ENCODE results near the gene RTCA.
"Not testable (repeated sequence)": the region's sequence is repeated elsewhere in the genome, so short reads cannot be mapped to it uniquely, and the experiment has no call there.

The RTCA gene

GRCh38 chr1:100265931-100266740, at the start of gene RTCA:
Gene RTCA, plus strand, starts transcription at chr1:100266216. Its CDS starts 160 bp downstream, at chr1:100266376.
- peak; percentile 80 for DNase-seq (ENCODE audit: low read depth, low spot score)

- no peak for DNase-seq (ENCODE audit: low read depth, low spot score)
Observed at GRCh38 chr1:100217834-100218233, 48.2 kb upstream of the RTCA start.

- no peak for DNase-seq (ENCODE audit: low read depth, low spot score)
Observed at GRCh38 chr1:100219457-100219856, 46.6 kb upstream of the RTCA start.

- DNase-seq (ENCODE audit: low read depth, low spot score), result no peak
Observed at GRCh38 chr1:100219883-100220282, 46.1 kb upstream of the RTCA start.

- no peak for DNase-seq (ENCODE audit: low read depth, low spot score)
Observed at GRCh38 chr1:100222428-100222827, 43.6 kb upstream of the RTCA start.

GRCh38 chr1:100229681-100230443, 36.2 kb upstream of the RTCA start:
- no peak for DNase-seq (ENCODE audit: low read depth, low spot score)

- no peak for DNase-seq (ENCODE audit: low read depth, low spot score)
Observed at GRCh38 chr1:100230765-100231164, 35.3 kb upstream of the RTCA start.

GRCh38 chr1:100231721-100232120, 34.3 kb upstream of the RTCA start:
- DNase-seq (ENCODE audit: low read depth, low spot score), result no peak

- DNase-seq (ENCODE audit: low read depth, low spot score), result no peak
Observed at GRCh38 chr1:100232156-100232555, 33.9 kb upstream of the RTCA start.

GRCh38 chr1:100233566-100233965, 32.5 kb upstream of the RTCA start:
- DNase-seq (ENCODE audit: low read depth, low spot score), result not testable (repeated sequence)

GRCh38 chr1:100234432-100234831, 31.6 kb upstream of the RTCA start:
- no peak for DNase-seq (ENCODE audit: low read depth, low spot score)

GRCh38 chr1:100237091-100237490, 28.9 kb upstream of the RTCA start:
- DNase-seq (ENCODE audit: low read depth, low spot score), result no peak

GRCh38 chr1:100239961-100240360, 26.1 kb upstream of the RTCA start:
- DNase-seq (ENCODE audit: low read depth, low spot score), result no peak

GRCh38 chr1:100240631-100241030, 25.4 kb upstream of the RTCA start:
- no peak for DNase-seq (ENCODE audit: low read depth, low spot score)

- no peak for DNase-seq (ENCODE audit: low read depth, low spot score)
Observed at GRCh38 chr1:100246738-100247137, 19.3 kb upstream of the RTCA start.

- no peak for DNase-seq (ENCODE audit: low read depth, low spot score)
Observed at GRCh38 chr1:100249155-100249536, 16.9 kb upstream of the RTCA start.

GRCh38 chr1:100249537-100250257, 16.3 kb upstream of the RTCA start, which contains the start of gene DBT:
Gene DBT, minus strand, starts transcription at chr1:100249834. Its CDS starts 14 bp downstream, at chr1:100249820.
- DNase-seq (ENCODE audit: low read depth, low spot score), result peak; percentile 85

GRCh38 chr1:100250264-100250663, 15.8 kb upstream of the RTCA start:
- no peak for DNase-seq (ENCODE audit: low read depth, low spot score)

GRCh38 chr1:100250807-100251206, 15.2 kb upstream of the RTCA start:
- no peak for DNase-seq (ENCODE audit: low read depth, low spot score)

- DNase-seq (ENCODE audit: low read depth, low spot score), result no peak
Observed at GRCh38 chr1:100252901-100253300, 13.1 kb upstream of the RTCA start.

GRCh38 chr1:100253552-100253951, 12.5 kb upstream of the RTCA start:
- DNase-seq (ENCODE audit: low read depth, low spot score), result no peak

- not testable (repeated sequence) for DNase-seq (ENCODE audit: low read depth, low spot score)
Observed at GRCh38 chr1:100256273-100256672, 9.7 kb upstream of the RTCA start.
